Activated CD4-positive, alpha-beta T cell treated with anti-CD3 and anti-CD28 coated beads for 4 hours (primary cell): ENCODE measurements around the gene FRMD4A.
A peak's percentile ranks its signal among the peaks of the same experiment; 100 is the strongest.

Experiments
- DNase-seq, 2 donors: peaks; one replicate each; pipeline ENCODE4 v3.0.0-alpha.2; 2020

FRMD4A gene

GRCh38 chr10:13684806-13685482 is 645.8 kb downstream of the FRMD4A start:
- no peak for DNase-seq

DNA sequence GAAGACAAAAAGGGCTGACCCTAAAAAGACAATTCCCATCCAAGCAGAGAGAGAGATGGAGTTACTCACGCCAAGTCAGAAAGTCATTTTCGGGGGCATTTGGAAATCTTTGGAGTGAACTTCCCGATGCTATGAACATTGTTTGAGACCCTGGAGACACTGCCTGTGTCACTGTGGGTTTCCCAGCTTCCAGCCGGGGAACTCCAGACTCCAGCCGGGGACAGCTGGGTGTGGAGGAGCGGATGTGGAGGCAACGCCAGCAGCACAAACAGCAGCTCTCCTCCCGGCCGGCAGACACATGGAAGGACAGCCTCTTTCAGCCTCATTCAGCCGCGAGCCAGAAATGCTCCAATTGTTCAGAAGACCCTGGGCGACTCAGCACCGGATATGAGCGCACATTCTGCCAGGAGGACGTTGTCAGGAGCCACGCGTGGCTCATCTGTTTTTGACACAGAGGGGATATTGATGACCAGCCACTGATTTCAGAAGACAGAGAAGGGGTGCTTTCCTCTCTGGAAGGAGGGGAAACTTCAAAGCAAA is 646.4 kb downstream of the FRMD4A start:
- DNase-seq, result no peak

GRCh38 chr10:13683017-13683416 is 647.7 kb downstream of the FRMD4A start:
- DNase-seq, result no peak

DNA sequence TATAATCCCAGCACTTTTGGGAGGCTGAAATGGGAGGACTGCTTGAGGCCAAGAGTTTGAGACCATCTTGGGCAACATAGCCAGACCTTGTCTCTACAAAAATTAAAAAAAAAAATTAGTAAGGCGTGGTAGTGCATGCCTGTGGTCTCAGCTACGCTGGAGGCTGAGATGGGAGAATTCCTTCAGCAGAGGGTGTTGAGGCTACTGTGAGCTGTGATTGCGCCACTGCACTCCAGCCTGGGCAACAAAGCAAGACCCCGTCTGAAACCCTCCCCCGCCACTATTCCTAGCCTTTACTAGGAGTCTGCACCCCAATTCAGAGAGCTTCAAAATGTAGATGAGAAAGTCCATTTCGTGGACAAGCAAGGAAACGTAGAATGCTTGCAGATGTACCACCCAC is 648.8 kb downstream of the FRMD4A start:
- no peak for DNase-seq

- no peak for DNase-seq
Observed at GRCh38 chr10:13681528-13681927, 649.2 kb downstream of the FRMD4A start.

DNA sequence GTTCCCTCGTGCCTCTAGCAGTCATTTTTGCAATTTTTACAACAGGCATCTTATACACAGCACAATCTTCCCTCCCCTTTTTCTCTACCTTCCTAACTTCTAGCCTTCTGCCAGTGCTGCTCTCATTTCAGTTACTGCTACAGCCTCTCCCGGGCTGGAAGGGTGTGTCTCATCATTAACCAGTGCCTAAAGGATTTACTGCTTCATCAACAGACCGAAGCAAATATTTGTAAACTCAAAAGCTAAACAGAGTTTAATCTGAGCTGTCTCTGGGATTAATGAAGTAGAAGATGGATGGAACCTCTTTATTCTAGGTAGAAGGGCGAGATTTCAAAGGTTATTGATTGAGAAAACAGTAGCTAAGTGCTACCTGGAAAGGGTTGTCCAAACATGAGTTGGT is 649.6 kb downstream of the FRMD4A start:
- no peak for DNase-seq

DNA sequence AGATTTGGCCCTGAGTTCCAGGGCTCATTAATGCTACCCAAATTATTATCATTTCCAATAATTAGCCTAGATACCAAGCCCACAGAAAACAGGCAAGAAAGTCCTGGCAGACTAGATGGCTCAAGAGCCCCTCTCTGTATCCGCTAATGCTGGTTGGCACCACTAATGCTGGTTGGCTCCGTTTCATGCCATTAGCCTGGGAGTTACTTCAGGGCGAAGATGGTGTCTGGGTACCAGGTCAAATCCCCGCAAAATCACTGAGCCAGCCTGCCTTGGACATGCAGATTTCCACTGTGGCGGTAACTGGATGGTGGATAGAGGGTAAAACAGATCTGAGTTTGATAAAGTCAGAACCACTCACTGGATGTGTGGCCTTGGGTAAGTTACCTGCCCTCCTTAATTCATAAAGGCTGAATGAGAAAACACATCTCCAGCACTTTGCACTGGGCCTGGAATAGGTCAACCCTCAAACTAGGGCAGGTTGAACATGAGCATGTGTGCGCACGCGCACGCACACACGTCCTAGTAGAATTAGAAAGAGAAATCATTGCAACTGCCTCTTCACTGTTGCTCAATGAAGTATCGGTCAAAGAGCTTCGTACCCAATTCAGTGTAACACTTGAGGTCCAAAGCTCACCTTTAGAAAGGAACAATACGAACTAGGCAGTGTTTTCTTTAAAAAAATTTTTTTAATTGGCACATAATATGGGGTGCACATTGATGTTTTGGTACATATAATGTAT is 652.5 kb downstream of the FRMD4A start:
- no peak for DNase-seq

DNA sequence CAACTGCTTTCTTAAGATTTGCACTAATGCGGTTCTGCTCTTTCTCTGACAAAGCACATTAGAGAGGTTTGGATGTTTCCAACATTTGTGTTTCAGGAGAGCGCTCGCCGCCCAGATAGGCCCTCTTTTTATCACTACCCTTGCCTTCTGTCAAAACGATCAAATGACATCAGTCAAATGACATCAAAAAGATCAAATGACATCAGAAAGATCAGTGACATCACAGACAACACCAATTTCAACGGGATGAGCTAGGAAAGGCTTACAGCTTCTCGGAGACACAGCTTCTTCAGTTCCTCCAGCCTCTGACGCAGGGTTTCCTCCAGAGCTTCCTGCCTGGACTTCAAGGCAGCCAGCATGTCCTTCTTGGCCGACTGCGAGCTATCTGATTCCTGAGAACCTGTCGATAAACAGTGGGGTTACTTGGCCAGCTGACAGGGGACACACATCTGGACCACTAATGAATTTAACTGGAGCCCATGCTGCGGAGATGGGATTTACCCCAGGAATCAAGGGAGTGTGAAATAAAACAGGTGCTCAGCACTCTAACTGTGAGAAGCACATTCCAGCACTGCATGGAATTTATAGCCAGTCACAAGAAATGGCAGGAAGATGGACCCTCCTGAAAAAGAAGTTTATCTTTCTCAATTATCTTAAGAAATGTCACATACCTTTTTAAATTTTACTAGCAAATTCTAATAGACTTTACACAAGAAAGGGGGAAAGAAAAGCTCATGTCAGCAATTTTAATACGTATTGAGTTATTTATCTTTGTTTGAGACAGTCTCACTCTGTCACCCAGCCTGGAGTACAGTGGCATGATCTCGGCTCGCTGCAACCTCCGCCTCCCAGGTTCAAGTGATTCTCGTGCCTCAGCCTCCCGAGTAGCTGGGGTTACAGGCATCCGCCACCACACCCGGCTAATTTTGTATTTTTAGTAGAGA is 655.8 kb downstream of the FRMD4A start:
- no peak for DNase-seq

DNA sequence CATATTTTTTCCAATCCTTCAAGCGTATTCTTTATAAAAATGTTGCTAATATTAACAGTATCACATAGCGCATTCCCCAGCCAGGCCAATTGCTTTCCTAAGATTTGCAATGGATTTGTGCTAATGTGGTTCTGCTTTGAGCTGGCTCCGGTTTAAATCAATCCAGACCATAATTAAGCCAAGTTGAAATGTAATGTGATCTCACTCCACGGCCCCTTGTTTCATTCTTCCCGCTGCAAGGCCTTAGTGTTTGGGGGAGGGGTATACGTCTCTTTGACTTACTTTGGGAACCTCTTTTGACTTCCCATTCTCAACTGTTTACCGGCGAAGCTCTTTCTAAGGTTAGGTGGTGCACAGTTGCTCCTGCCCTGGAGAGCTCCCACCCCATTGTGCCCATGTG is 657.6 kb downstream of the FRMD4A start:
- no peak for DNase-seq

GRCh38 chr10:13672548-13672947 is 658.2 kb downstream of the FRMD4A start:
- no peak for DNase-seq

DNA sequence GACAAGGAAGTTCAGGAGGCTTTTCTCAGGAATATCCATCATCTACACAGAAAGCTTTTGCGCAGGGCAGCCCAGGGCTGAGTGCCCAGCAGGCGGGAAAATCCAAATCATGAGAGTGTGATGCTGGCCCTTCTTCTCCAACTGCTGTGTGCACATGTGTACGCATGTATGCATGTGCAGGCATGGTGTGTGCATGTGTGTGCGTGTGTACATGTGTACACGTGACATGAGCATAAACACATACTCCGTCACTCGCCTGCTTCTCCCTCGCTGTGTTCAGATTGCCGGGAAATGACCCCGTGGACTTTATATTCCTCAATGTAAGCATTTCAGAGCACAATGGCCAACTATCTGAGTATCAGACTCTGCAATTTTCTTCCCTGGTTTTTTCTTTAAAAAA is 658.8 kb downstream of the FRMD4A start:
- no peak for DNase-seq

DNA sequence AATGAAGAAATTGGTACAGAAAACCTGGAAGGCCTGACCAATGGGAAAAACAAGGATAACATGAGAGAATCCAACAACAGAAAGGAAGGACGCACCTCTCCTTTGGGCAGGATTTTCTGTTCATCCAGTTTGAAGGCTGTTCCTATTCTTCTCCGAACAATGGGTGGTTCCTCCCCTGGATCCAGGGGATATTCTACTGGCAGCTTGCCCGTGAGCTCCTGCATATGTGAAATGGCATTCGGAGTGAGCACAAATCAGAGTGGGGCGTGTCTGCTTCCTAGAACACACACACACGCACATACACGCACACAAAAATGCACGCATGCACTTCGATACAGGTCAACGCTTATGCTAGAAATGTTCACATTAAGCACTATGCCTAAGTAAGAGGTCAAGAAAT is 660.4 kb downstream of the FRMD4A start:
- DNase-seq, result no peak

GRCh38 chr10:13669901-13670300 is 660.8 kb downstream of the FRMD4A start:
- DNase-seq, result no peak

- no peak for DNase-seq
Observed at GRCh38 chr10:13669182-13669855, 661.4 kb downstream of the FRMD4A start.

DNA sequence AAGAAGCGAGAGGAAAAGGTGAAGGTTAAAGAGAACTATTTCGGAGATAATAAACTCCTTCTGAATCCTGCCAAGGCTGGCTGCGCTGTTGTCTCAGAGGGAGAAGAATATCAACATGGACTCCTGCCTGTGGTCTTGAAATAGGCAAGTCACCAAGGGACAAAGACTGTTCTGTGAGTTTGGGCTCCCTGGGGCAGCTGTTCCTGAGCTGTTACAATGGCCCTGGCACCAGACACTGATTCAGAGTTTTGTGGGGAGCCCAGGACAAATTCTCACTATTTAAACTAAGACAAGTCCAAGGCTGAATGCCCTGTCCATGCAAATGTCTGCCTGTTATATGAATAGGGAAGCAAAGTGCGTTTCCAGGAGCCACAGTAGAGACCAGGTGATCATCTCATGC is 662.6 kb downstream of the FRMD4A start:
- no peak for DNase-seq

GRCh38 chr10:13665516-13666262 is 665.0 kb downstream of the FRMD4A start:
- no peak for DNase-seq

- DNase-seq, result no peak
Observed at GRCh38 chr10:13661256-13661655, 669.5 kb downstream of the FRMD4A start.

- no peak for DNase-seq
Observed at GRCh38 chr10:13660551-13660920, 670.2 kb downstream of the FRMD4A start.

GRCh38 chr10:13659887-13660550 is 670.7 kb downstream of the FRMD4A start:
- DNase-seq, result peak; percentile 54 to 73

- no peak for DNase-seq
Observed at GRCh38 chr10:13658871-13659685, 671.6 kb downstream of the FRMD4A start.
